HCT116 (cell line): ENCODE measurements around the gene ZSCAN26.

Source experiments
- CEBPB ChIP-seq: IDR thresholded peaks from 2 replicates; pipeline ENCODE4 v1.6.1; 2012; ENCODE audit warnings: low read depth
- CTCF ChIP-seq, 3 experiments: fragments of 200-600 bp in 1 of 3; sonication (generic) in 1 of 3; IDR thresholded peaks in 2 of 3; conservative IDR thresholded peaks in 1 of 3; 2 replicates each; pipeline ENCODE4 v1.5.1; 2012 to 2017; ENCODE audit warnings: low read depth in 2 of 3, low read length in 2 of 3, antibody characterized with exemption in 1 of 3, borderline replicate concordance in 1 of 3, control low read depth in 1 of 3, mild to moderate bottlenecking in 1 of 3, mixed read lengths in 1 of 3, mixed run types in 1 of 3, moderate library complexity in 1 of 3; ENCODE audit not compliant: insufficient read depth in 1 of 3
- ELF1 ChIP-seq: IDR thresholded peaks from 2 replicates; pipeline ENCODE4 v1.6.1; 2012; ENCODE audit warnings: low read depth, borderline replicate concordance
- EZH2 ChIP-seq: fragments of 200-600 bp; sonication (generic); IDR thresholded peaks from 2 replicates; pipeline ENCODE4 v1.6.1; 2017; ENCODE audit warnings: antibody characterized with exemption, mixed run types
- EZH2phosphoT487 ChIP-seq: fragments of 200-600 bp; IDR thresholded peaks from 2 replicates; pipeline ENCODE4 v1.6.1; 2018; ENCODE audit warnings: antibody characterized with exemption, borderline replicate concordance
- MAX ChIP-seq: IDR thresholded peaks from 2 replicates; pipeline ENCODE4 v1.6.1; 2012
- POLR2A ChIP-seq: IDR thresholded peaks from 2 replicates; pipeline ENCODE4 v1.7.0; 2011; ENCODE audit warnings: borderline replicate concordance; ENCODE audit not compliant: insufficient read depth, insufficient read length; ENCODE audit errors: extremely low read depth
- POLR2AphosphoS5 ChIP-seq: IDR thresholded peaks from 2 replicates; pipeline ENCODE4 v1.6.1; 2011; ENCODE audit warnings: mild to moderate bottlenecking, low read depth, low read length, moderate library complexity
- RAD21 ChIP-seq: IDR thresholded peaks from 2 replicates; pipeline ENCODE4 v1.6.1; 2012; ENCODE audit warnings: low read depth, mild to moderate bottlenecking
- REST ChIP-seq: IDR thresholded peaks from 2 replicates; pipeline ENCODE4 v1.6.1; 2012; ENCODE audit warnings: low read depth

- TF ChIP-seq REST (no peak), CTCF (IDR thresholded peaks at IDR 0.05 in 2 of 3, conservative IDR thresholded peaks at IDR 0.05 in 1 of 3; ENCODE audit: borderline replicate concordance in 1 of 3, insufficient read depth in 1 of 3, low read depth in 2 of 3, low read length in 2 of 3) (no peak), ELF1 (no peak), POLR2AphosphoS5 (no peak), CEBPB (no peak), RAD21 (no peak), POLR2A (no peak), EZH2phosphoT487 (no peak), EZH2 (no peak), MAX (no peak)
Observed at GRCh38 chr6:28322661-28323060, 55.7 kb downstream of the ZSCAN26 start.
